Activated T-helper 17 cell treated with anti-CD3 and anti-CD28 coated beads, Interleukin-2, amount 50 U/mL, for 72 hours (primary cell): ENCODE results near the gene LYPD6B. TPM values are rescaled to one million over a fixed set of nuclear protein-coding genes. Genes with fewer than 3 reads are reported as not detected.

Experiments
- ATAC-seq: fragments of 150-1000 bp; cut with Tn5 transposase; replicated peaks from 2 replicates; pipeline ENCODE4 v1.10.0; 2021; ENCODE audit warnings: mild to moderate bottlenecking, moderate library complexity
- H3K27ac Mint-ChIP-seq: one replicate; pipeline ENCODE4 v1.8.0; 2022; ENCODE audit warnings: mixed read lengths
- H3K27me3 Mint-ChIP-seq: one replicate; pipeline ENCODE4 v1.8.0; 2022; ENCODE audit warnings: mixed read lengths
- H3K36me3 Mint-ChIP-seq: one replicate; pipeline ENCODE4 v1.8.0; 2022; ENCODE audit warnings: low read depth, mild to moderate bottlenecking, mixed read lengths
- H3K4me1 Mint-ChIP-seq: one replicate; pipeline ENCODE4 v1.8.0; 2022; ENCODE audit warnings: mixed read lengths
- H3K4me3 Mint-ChIP-seq: one replicate; pipeline ENCODE4 v1.8.0; 2022; ENCODE audit warnings: mild to moderate bottlenecking, mixed read lengths
- H3K9me3 Mint-ChIP-seq: one replicate; pipeline ENCODE4 v1.8.0; 2022; ENCODE audit warnings: mixed read lengths
- total RNA-seq, 2 donors: library from RNA; stranded (reverse); gene quantifications; one replicate each; pipeline ENCODE4 v1.2.3, GENCODE V29; 2022

Gene LYPD6B
- total RNA-seq, 2 donors from 2014 or later = not detected

DNA sequence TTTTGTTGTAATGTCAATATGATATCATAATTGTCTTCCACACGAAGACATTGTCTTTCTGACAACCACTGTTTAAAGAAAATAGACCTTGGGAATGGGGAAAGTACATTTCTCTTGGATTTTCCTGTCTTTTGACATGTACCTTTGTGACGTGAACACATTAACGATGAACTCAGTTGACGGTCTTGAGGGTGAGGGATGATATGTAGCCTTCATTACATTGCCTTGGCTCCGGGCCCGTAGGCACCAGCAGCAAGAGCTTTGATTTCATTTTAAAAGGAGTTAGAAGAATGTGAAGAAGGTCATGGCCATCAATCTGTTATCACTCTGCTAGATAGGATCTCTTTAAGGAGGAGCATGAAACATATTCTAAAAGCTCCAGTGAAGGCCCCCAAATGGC is 80.9 kb downstream of the LYPD6B start:
- Mint-ChIP-seq H3K27me3 (peaks cover 13% of the 10 kb centered on the region), H3K9me3 (no peaks in the 10 kb centered on the region)
- no peak for ATAC-seq

DNA sequence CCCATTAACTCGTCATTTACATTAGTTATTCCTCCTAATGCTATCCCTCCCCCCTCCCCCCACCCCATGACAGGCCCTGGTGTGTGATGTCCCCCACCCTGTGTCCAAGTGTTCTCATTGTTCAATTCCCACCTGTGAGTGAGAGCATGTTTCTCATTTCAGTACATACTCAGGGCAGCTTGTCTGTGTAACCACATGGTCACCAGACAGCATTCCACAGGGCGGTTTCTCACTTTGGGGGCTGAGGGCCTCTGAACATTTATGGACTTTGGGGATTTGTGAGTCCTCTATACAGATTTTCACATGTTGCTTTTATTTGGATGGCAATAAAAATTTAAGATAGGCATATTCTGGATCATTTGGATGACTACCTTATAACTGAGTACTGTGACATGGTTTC is 84.0 kb downstream of the LYPD6B start:
- Mint-ChIP-seq H3K9me3 (no peaks in the 10 kb centered on the region), H3K36me3 (no peaks in the 10 kb centered on the region), H3K27me3 (peaks cover 18% of the 10 kb centered on the region), H3K4me3 (no peak overlapping the region), H3K27ac (no peak overlapping the region), H3K4me1 (no peaks in the 10 kb centered on the region)
- no peak for ATAC-seq

More for the DNA sequence above, 80.9 kb downstream of the LYPD6B start:
- H3K4me3 Mint-ChIP-seq = no peak overlapping the region
- no peaks in the 10 kb centered on the region for H3K36me3 Mint-ChIP-seq
- H3K27ac Mint-ChIP-seq = no peak overlapping the region
- no peaks in the 10 kb centered on the region for H3K4me1 Mint-ChIP-seq

DNA sequence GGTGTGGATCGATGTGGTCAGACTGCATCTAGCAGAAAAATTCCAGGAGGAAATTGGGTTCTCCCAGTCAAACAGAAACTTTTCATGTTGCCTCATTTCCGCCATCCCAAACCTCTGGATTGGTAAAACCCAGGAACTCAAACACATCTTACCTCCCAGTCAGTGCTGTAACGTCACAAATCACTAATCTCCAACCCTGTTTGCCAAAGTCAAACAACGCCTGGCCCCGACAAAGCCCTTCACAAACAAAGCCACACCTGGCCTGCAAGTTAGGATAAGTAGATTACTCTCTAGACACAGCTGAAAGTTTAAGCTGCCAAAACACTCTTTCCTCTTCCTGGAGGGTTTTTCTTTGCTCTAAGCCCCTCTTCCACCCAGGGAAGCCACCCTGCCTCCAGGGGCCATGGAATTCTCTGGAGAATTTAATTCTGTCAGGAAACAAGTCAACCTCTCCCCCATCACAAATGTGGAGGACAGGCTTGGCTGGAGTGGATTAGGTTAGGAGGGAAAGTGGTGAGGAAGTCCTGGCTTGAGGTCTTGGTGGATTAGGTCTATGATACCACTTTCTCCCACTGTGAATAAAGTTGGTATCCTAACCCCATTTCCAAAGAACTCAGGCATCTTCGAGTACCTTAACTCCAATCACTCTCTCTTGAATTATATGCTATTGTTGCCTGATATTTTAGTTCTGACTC is 86.7 kb downstream of the LYPD6B start:
- Mint-ChIP-seq H3K9me3 (no peaks in the 10 kb centered on the region), H3K27me3 (peaks cover 17% of the 10 kb centered on the region), H3K27ac (no peak overlapping the region), H3K4me3 (no peak overlapping the region), H3K4me1 (no peaks in the 10 kb centered on the region), H3K36me3 (no peaks in the 10 kb centered on the region)
- no peak for ATAC-seq

DNA sequence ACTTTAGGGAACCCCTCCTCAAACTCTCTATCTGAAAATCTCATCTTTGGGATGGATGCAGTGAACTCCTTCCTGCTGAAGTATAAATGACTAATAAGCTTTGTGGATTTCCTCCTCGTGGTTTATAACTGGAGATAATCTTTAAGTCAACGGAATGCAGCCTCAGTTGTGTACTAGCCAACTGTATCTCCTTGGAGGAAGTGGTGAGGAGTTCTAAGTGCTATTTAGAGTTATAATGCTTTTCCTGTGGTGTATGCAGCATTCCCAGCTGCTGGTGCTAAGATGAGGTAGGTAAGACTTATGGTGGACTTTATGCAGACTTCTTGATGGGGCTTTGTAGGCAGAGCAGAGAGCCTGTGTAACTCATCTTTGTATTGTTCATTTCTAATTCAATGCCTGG is 90.9 kb downstream of the LYPD6B start:
- H3K27me3 Mint-ChIP-seq = peaks cover 14% of the 10 kb centered on the region
- H3K4me1 Mint-ChIP-seq = no peaks in the 10 kb centered on the region
- no peaks in the 10 kb centered on the region for H3K9me3 Mint-ChIP-seq
- no peak for ATAC-seq
- H3K27ac Mint-ChIP-seq = no peak overlapping the region
- no peaks in the 10 kb centered on the region for H3K36me3 Mint-ChIP-seq
- H3K4me3 Mint-ChIP-seq = no peak overlapping the region

DNA sequence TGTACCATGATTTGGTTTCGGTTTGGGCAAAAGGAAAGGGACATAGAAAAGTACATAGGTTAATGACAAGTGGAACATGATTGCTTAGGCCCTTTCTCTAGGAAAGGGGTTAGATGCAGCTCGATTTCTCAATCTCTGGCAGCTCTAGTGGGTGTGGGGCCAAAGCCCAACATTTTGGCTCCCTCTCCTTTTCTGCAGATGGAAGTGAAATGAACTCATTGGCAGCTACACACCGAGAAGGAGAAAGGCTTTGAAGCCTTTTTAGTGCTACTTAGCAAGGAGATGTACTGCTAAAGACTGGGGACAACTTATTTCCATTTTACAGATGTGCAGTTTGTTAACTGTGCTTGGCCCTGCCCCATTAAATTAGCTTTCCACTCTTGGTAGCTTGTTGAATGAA is 93.8 kb downstream of the LYPD6B start:
- no peaks in the 10 kb centered on the region for H3K4me1 Mint-ChIP-seq
- no peaks in the 10 kb centered on the region for H3K9me3 Mint-ChIP-seq
- H3K27me3 Mint-ChIP-seq = peaks cover 8% of the 10 kb centered on the region
- H3K27ac Mint-ChIP-seq = no peak overlapping the region
- ATAC-seq = no peak
- H3K36me3 Mint-ChIP-seq = no peaks in the 10 kb centered on the region
- H3K4me3 Mint-ChIP-seq = no peak overlapping the region

DNA sequence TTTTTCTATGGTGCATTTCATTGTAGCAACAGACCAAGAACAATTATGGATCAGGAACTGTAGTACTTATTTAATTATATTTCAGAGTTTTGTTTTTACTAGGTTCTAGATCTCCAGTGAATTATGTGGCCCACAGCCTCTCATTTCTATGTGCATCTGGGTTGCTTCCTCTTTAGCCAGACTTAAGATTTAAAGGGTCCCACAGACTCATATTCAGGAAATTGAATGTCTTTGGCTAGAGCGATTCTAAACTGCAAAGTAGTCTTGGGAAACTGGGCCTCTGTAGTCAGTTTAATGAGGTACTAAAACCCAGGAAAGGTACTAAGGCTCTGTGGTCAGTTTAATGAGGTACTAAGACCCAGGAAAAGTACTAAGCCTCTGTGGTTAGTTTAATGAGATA is 94.4 kb downstream of the LYPD6B start:
- H3K4me3 Mint-ChIP-seq = no peak overlapping the region
- H3K36me3 Mint-ChIP-seq = no peaks in the 10 kb centered on the region
- no peak overlapping the region for H3K27ac Mint-ChIP-seq
- no peak for ATAC-seq
- no peaks in the 10 kb centered on the region for H3K4me1 Mint-ChIP-seq
- H3K9me3 Mint-ChIP-seq = no peaks in the 10 kb centered on the region
- peaks cover 4% of the 10 kb centered on the region for H3K27me3 Mint-ChIP-seq

DNA sequence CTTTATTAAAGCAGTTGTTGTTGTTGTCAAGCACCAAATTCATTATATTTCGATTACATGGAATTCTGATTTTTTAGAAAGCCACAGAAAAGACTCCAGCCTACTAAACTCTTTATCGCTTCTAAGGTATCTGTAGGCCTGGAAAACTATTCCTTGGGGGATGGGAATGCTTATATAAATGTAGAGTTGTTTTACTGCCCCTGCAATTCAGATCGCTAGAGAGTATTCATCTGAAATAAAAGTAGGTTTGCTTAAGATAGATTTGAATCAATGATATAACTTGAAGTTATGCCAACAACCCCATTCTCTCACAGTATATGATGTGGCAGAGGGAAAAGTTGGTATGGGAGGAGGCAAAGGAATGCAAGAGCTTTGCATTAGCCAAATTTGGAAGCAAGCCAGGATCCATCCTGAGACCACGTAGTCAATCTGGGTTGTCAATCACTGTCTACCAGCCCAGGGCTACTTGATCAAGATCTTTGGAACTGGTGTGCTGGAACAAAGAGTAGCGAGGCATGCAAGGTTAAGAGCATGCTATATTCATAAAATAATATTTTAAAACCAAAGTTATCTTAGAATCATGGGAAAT is 95.9 kb downstream of the LYPD6B start:
- no peak for ATAC-seq
- Mint-ChIP-seq H3K27ac (no peak overlapping the region), H3K9me3 (no peaks in the 10 kb centered on the region), H3K4me3 (no peak overlapping the region), H3K36me3 (no peaks in the 10 kb centered on the region), H3K4me1 (no peaks in the 10 kb centered on the region), H3K27me3 (peaks cover 4% of the 10 kb centered on the region)

DNA sequence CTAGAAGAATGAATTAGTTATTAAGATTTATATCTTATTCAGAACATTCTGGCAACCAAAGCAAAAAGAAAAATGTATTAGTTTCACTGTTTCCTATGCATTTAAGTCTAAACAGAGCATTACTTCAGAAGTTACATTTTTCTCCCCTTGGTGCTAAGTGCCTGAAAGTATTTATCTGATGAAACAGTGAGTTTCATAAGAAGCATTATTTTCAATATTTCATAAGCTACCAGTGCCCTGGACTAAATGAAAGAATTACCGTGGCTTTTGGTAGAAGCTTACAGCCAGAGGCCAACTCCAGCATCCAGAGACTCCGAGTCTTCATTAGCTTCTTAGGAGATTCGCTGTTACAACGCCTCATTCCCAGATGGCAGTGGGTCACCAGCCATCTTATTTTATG is 97.6 kb downstream of the LYPD6B start:
- Mint-ChIP-seq H3K27me3 (peaks cover 4% of the 10 kb centered on the region), H3K4me1 (no peaks in the 10 kb centered on the region), H3K36me3 (no peaks in the 10 kb centered on the region), H3K9me3 (no peaks in the 10 kb centered on the region), H3K4me3 (no peak overlapping the region), H3K27ac (no peak overlapping the region)
- ATAC-seq = no peak

DNA sequence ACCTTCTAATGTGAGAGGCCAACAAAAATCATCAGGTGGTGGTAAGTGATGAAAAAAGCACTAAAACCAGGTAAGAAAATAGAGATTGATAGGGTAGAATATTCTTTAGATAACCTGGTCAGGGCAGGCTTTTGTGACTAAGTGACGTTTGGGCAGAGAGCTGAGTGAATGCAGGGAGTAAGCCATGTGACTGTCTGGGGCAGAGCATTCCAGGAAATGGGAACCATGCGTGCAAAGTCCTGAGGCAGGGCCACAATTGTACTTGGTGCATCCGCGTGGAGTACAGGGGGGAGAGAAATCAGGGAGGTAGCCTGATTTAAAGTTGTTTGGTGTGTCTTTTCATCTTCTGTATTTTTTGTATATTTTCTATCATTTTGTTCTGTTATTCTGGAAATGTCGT is 102.5 kb downstream of the LYPD6B start:
- Mint-ChIP-seq H3K36me3 (no peaks in the 10 kb centered on the region), H3K4me1 (peaks cover 3% of the 10 kb centered on the region), H3K4me3 (no peak overlapping the region), H3K27ac (no peak overlapping the region), H3K9me3 (no peaks in the 10 kb centered on the region), H3K27me3 (peaks cover 13% of the 10 kb centered on the region)
- no peak for ATAC-seq

DNA sequence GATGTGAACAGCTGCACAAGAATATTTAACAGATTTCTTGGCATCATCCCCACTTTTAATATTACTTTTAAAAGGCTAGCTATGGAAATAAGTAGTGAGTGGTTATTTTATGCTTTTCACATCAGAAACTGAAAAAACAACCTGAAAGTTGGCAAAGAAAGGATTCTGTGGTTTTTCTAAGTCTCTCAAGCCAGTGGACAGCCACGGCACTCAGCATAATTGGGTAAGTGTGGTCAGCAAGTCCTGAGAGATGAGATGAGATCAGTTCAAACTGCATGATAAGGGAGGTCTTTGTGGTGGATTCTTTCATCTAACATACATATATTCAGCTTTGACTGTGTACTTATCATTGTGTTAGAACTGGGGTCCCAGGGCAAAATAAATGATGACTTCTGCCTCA is 105.2 kb downstream of the LYPD6B start:
- no peaks in the 10 kb centered on the region for H3K36me3 Mint-ChIP-seq
- H3K27me3 Mint-ChIP-seq = peaks cover 16% of the 10 kb centered on the region
- no peaks in the 10 kb centered on the region for H3K9me3 Mint-ChIP-seq

DNA sequence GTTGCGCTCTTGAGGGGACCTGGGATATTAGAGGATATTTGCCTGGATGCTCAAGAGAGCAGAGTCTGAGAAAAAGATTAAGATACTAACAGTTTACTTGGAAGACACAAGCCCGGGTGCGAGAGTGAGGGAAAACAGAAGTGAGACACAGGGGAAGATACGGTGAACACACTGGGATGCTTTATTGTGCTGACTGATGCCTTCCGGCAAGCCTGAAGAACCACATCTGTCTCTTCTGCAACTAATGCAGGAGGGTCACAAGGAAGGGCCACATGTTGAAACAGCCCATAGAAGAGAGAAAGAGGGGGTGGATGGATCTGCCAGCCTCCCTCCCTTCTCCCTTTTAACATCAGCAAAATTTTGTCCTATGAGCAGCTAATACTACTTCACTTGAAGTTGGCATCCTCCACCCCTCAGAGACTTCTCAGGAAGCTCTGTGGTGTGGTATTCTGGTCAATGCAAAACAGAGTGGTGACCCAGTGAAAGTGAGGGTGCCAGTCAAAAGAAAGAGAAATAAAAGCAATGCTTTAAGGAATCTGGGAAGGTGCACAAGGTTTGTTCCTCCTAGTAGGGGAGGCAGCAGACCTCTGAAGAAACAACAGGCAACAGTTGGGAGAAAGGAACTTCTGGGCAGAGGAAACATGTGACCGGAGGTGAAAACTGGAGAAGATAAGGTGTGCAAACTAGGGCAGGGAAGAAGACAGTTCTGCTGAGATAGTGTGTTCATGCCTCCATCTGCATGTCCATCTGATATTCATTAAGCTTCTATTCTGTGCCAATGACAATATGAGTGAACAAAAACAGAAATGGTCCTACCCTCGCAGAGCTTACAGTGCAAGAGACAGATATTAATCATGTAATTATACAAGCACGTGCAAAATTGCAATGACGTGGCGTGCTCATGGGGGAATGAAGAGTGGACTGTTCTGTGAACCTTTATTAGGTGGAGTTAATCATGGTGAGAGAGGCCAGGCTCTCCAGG is 107.1 kb downstream of the LYPD6B start:
- H3K27me3 Mint-ChIP-seq = peaks cover 19% of the 10 kb centered on the region
- H3K4me1 Mint-ChIP-seq = peaks cover 4% of the 10 kb centered on the region
- no peak for ATAC-seq
- H3K36me3 Mint-ChIP-seq = no peaks in the 10 kb centered on the region
- no peaks in the 10 kb centered on the region for H3K9me3 Mint-ChIP-seq
- H3K4me3 Mint-ChIP-seq = no peak overlapping the region
- no peak overlapping the region for H3K27ac Mint-ChIP-seq

More for the DNA sequence above, 105.2 kb downstream of the LYPD6B start:
- H3K4me3 Mint-ChIP-seq = no peak overlapping the region
- peaks cover 4% of the 10 kb centered on the region for H3K4me1 Mint-ChIP-seq
- H3K27ac Mint-ChIP-seq = no peak overlapping the region
- no peak for ATAC-seq

DNA sequence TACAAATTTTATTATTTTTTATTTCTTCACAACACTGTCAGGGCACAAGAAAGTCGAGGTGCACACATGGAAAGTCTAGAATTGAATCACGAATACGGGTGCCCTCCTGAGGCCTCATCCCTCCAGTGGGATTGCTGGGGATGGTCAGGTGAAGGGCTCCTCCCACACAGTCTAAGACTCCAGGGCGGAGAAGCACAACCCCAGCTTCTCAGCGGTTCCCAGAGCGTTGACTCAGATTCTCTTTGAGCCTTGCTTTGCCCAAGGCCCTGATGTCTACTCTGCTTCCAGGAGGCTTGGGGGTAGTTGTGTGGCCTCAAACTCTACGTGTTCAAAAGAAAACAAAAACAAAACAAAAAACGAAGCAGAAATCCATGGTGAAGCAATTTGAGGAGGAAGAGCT is 108.4 kb downstream of the LYPD6B start:
- H3K27ac Mint-ChIP-seq = no peak overlapping the region
- no peaks in the 10 kb centered on the region for H3K9me3 Mint-ChIP-seq
- peaks cover 4% of the 10 kb centered on the region for H3K4me1 Mint-ChIP-seq
- no peaks in the 10 kb centered on the region for H3K36me3 Mint-ChIP-seq
- H3K4me3 Mint-ChIP-seq = no peak overlapping the region
- H3K27me3 Mint-ChIP-seq = peaks cover 22% of the 10 kb centered on the region
- ATAC-seq = no peak

DNA sequence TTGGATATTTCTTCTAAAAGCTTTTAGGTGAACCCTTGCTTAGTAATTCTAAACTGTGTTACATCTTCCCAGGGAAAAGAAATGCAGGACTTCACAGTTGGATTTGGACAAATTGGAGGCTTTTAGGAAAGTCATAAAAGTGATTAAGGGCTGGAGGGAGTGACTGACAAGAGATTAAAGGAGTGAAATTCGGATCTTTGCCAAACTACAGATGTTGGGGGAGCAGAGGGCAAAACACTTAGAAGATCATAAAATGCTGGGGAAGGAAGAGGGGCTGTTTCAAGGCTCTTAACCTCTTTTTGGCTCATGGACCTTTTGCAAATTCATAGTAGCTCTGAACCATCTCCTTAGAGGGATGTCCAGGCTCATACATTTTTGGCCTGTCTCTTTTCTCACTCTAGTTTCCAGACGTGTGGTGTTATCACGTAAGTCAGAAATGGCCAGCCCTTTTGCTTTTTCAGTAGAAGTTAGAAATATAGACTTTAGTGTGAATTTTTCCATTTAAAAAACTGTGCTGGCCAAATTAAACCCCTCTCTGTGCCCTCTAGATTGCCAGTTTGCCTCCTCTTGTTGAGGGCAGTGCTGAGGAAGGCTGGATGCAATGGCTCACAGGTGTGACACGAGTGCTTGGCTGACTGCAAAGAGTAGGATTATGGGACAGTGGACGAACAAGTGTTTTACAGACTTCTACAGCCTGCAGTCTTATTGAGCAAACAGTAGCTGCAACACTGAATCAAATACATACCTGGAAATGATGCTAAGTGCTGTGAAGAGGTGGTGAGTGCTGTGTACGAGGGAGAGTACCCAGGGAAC is 109.9 kb downstream of the LYPD6B start:
- H3K36me3 Mint-ChIP-seq = no peaks in the 10 kb centered on the region
- no peak for ATAC-seq
- H3K4me3 Mint-ChIP-seq = no peak overlapping the region
- H3K9me3 Mint-ChIP-seq = no peaks in the 10 kb centered on the region
- H3K27me3 Mint-ChIP-seq = peaks cover 27% of the 10 kb centered on the region
- no peak overlapping the region for H3K27ac Mint-ChIP-seq
- H3K4me1 Mint-ChIP-seq = peaks cover 4% of the 10 kb centered on the region

DNA sequence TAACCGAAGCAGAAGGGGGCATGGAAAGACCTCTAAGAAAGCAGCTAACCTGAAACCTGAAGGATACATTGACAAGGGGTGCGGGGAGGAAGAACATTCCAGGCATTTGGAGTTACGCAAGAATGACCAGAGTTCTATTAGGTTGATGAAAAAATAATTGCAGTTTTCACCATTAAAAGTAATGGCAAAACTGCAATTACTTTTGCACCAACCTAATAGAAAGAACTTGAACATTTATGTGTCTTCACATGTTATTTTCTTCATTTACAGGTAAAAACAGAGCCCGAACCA is 110.5 kb downstream of the LYPD6B start:
- Mint-ChIP-seq H3K27ac (no peak overlapping the region), H3K36me3 (no peaks in the 10 kb centered on the region), H3K9me3 (no peaks in the 10 kb centered on the region), H3K27me3 (peaks cover 28% of the 10 kb centered on the region), H3K4me1 (peaks cover 4% of the 10 kb centered on the region), H3K4me3 (no peak overlapping the region)
- no peak for ATAC-seq
